Small intestine (tissue), 7 donors: ENCODE data around the gene ZZZ3. TPM values are rescaled to one million over a fixed set of nuclear protein-coding genes. Genes with fewer than 3 reads are reported as not detected.
"Not testable (repeated sequence)": the region's sequence is repeated elsewhere in the genome, so short reads cannot be mapped to it uniquely, and the experiment has no call there.

Experiments used
- DNase-seq, 2 donors: peaks; one replicate each; pipeline versions ENCODE4 v3.0.0 to v3.0.0-alpha.2; 2013
- FAIRE-seq: peaks from 2 replicates; lab custom pipeline; 2012; peaks lifted over from hg19 to GRCh38; lab: Jason Lieb, UNC
- H3K27ac ChIP-seq, 3 donors: one replicate each; pipeline ENCODE4 v1.5.1; 2013; ENCODE audit warnings: low read length in 2 of 3, mild to moderate bottlenecking in 2 of 3, control low read depth in 1 of 3, inconsistent platforms in 1 of 3, low read depth in 1 of 3, moderate library complexity in 1 of 3
- H3K27me3 ChIP-seq, 3 donors: one replicate each; pipeline ENCODE4 v1.6.1; 2013; ENCODE audit warnings: low read length in 3 of 3, inconsistent platforms in 1 of 3; ENCODE audit not compliant: control insufficient read depth in 3 of 3, insufficient read depth in 3 of 3
- H3K36me3 ChIP-seq, 3 donors: one replicate each; pipeline ENCODE4 v1.6.1; 2013; ENCODE audit warnings: low read length in 3 of 3, inconsistent platforms in 1 of 3, low read depth in 1 of 3, mild to moderate bottlenecking in 1 of 3, moderate library complexity in 1 of 3; ENCODE audit not compliant: control insufficient read depth in 3 of 3, insufficient read depth in 2 of 3
- H3K4me1 ChIP-seq, 3 donors: one replicate each; pipeline ENCODE4 v1.6.1; 2013; ENCODE audit warnings: low read length in 2 of 3, inconsistent platforms in 1 of 3, low read depth in 1 of 3, mild to moderate bottlenecking in 1 of 3, moderate library complexity in 1 of 3; ENCODE audit not compliant: control insufficient read depth in 3 of 3, insufficient read depth in 2 of 3
- H3K4me3 ChIP-seq, 3 donors: one replicate each; pipeline ENCODE4 v1.5.1; 2013; ENCODE audit warnings: low read length in 3 of 3, control low read depth in 1 of 3, inconsistent platforms in 1 of 3, low read depth in 1 of 3, mild to moderate bottlenecking in 1 of 3, moderate library complexity in 1 of 3
- H3K9me3 ChIP-seq, 2 donors: one replicate each; pipeline ENCODE4 v1.6.1; 2013; ENCODE audit warnings: low read depth in 1 of 2, low read length in 1 of 2; ENCODE audit not compliant: control insufficient read depth in 2 of 2, insufficient read depth in 1 of 2
- WGBS, 3 donors: extraction: QIAGEN DNeasy Blood & Tissue Kit; methylation state at CpG; one replicate each; pipeline ENCODE4 v1.1.7; 2013; 5-methylcytosine and 5-hydroxymethylcytosine counted together
- polyA plus RNA-seq, 4 donors: library from polyadenylated mRNA; stranded (reverse) in 3 of 4; unstranded in 1 of 4; fragments of 200-250 nt in 3 of 4; fragments of 120-200 nt in 1 of 4; gene quantifications; one replicate each; pipeline versions ENCODE4 v1.2.1 to v1.2.3, GENCODE V29; 2013
- donor health status: healthy with polysubstance abuse.
- donor health status: control.
- donor health status: control.
- donor health status: Bipolar disorder and iron deficiency.
- donor health status: healthy.

The ZZZ3 gene
- polyA plus RNA-seq, 4 donors, result 7.8 to 50.8 (median 12.0) TPM

DNA sequence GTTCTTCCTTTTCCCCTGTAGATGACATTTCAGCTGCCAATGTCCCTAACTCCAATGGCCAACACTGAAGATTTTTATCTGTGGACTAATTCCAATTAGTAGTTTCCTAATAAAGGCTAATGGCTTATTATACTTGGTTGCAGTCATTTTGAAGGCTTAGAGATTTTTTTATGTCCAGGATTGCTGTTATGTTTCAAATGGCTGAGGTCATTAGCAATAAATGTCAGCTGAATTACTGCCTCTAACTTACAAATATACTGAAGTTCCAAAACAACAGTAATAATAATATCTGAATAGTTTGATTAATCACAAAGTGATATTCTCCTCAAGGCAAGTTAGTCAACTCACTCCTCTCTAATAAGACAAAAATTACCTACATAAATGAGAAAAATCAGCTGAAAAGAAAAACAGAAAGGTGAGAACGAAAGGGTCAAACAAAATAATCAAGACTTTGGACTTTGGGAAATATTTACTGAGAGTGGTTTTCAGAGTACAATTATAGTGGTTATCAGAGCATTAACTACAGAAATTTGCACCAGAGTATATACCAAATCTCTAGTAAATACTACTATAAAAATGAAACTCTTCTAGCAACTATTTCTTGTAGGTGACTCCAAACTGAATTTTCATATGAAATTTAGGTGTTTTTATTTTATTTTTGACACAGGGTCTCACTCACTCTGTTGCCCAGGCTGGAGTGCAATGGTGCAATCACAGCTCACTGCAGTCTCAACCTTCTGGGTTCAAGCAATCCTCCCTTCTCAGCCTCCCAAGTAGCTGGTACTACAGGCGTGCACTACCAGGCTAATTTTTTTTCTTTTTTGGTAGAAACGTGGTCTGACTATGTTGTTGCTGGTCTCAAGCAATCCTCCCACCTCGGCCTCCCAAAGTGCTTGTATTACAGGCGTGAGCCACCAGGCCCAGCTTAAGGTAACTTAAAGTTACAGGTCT, 3.5 kb downstream of the ZZZ3 start:
- DNase-seq (peak; percentile 10 to 69), FAIRE-seq (no peak)
- Histone ChIP-seq H3K4me3 (no peak overlapping the region), H3K27me3 (no peaks in the 10 kb centered on the region), H3K4me1 (peaks cover 2 to 17% (median 6%) of the 10 kb centered on the region in 3 donors), H3K9me3 (no peaks in the 10 kb centered on the region), H3K36me3 (peaks cover 0 to 12% (median 0%) of the 10 kb centered on the region in 3 donors), H3K27ac (peak overlapping the region in 1 of 3 donors; percentile 58)
- 62 to 77% (median 64%) methylated on average over 5 of the region's 5 CpGs for WGBS, 3 donors

GRCh38 chr1:77674807-77675206, 7.7 kb downstream of the ZZZ3 start:
- WGBS, 3 donors, result 90 to 93% (median 90%) methylated on average over 3 of the region's 3 CpGs
- not testable (repeated sequence) for H3K27ac ChIP-seq, FAIRE-seq

DNA sequence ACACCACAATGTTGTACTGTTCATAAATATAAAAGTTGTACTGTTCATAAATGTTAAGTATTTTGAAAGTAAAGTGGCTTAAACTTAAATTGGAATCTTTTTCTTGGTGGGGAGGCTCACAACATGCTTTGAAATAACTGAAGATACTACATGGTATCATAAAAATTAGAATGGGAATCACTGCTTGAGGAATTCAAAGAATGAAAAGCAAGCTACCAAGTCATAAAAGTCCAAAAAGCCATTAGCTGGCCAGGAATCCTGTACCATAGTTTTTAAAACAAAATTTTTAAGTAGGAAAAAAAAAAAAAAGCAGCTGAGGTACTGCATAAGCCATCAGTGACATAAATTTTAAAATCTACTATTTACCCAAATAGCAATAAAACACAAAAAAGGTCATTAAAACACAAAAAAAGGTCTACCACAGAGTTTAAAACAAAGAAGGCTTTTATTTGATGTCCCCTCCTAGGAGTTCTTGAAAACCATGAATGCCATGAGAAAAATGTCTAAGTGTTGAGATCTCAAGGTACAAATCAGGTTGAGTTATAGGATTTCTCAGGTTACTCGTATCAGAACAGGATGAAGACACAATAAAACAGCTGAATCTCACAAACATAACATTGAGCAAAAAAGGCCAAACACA, 8.6 kb downstream of the ZZZ3 start:
- Histone ChIP-seq H3K27me3 (no peaks in the 10 kb centered on the region), H3K4me1 (peaks cover 0 to 6% (median 3%) of the 10 kb centered on the region in 3 donors), H3K27ac (no peak overlapping the region), H3K36me3 (peaks cover 0 to 18% (median 0%) of the 10 kb centered on the region in 3 donors), H3K9me3 (no peaks in the 10 kb centered on the region), H3K4me3 (no peak overlapping the region)
- WGBS, 3 donors, result 72 to 83% (median 80%) methylated on average over 1 of the region's 1 CpG
- DNase-seq, result no peak
- no peak for FAIRE-seq

More at GRCh38 chr1:77674807-77675206, 7.7 kb downstream of the ZZZ3 start:
- not testable (repeated sequence) for H3K9me3 ChIP-seq, DNase-seq, H3K27me3 ChIP-seq, H3K4me3 ChIP-seq
- Histone ChIP-seq H3K4me1 (peaks cover 0 to 12% (median 6%) of the 10 kb centered on the region in 3 donors), H3K36me3 (peaks cover 0 to 18% (median 0%) of the 10 kb centered on the region in 3 donors)

DNA sequence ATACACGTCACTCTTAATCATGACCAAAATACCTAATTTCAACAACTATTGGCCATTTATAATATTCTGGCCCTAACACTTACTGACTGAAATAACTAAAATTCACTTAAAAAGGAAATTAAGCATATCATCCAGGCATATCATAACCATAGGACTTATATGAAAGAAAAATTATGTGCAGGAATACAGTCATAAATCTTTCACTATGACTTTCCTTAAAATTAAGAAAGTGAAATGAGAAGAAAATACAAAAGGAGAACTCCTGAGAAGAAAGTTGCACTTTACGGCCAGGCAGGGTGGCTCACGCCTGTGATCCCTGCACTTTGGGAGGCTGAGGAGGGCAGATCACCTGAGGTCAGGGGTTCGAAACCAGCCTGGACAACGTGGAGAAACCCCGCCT, 9.4 kb downstream of the ZZZ3 start:
- peaks cover 0 to 18% (median 0%) of the 10 kb centered on the region in 3 donors for H3K36me3 ChIP-seq
- no peaks in the 10 kb centered on the region for H3K27me3 ChIP-seq
- H3K9me3 ChIP-seq, result no peaks in the 10 kb centered on the region
- WGBS, 3 donors, result 86 to 95% (median 91%) methylated on average over 6 of the region's 6 CpGs
- DNase-seq (no peak), FAIRE-seq (no peak)
- peaks cover 0 to 6% (median 3%) of the 10 kb centered on the region in 3 donors for H3K4me1 ChIP-seq
- H3K27ac ChIP-seq, result no peak overlapping the region
- H3K4me3 ChIP-seq, result no peak overlapping the region

- Histone ChIP-seq H3K27me3 (no peaks in the 10 kb centered on the region), H3K9me3 (no peaks in the 10 kb centered on the region), H3K36me3 (peaks cover 0 to 18% (median 0%) of the 10 kb centered on the region in 3 donors), H3K4me1 (peaks cover 0 to 3% (median 3%) of the 10 kb centered on the region in 3 donors), H3K27ac (no peak overlapping the region), H3K4me3 (no peak overlapping the region)
- FAIRE-seq (no peak), DNase-seq (no peak)
- 58 to 89% (median 77%) methylated on average over 2 of the region's 2 CpGs for WGBS, 3 donors
These were observed 10.1 kb downstream of the ZZZ3 start for GRCh38 chr1:77672374-77672773.

DNA sequence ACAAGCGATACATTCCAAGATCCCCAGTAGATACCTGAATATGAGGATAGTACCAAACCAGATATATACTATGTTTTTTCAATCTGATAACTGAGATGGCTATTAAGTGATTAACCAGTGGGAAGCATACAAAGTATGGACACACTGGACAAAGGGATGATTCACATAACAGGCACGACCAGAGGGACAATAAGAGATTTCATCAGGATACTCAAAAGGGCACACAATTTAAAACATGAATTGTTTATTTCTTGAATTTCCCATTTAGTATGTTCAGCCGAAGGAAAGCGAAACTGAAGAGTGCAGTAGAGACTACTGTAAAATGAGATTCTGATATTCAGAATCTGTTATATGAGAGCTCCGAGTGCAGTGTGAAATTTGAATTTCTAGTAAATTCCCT, 10.6 kb downstream of the ZZZ3 start:
- H3K27me3 ChIP-seq, result no peaks in the 10 kb centered on the region
- H3K4me3 ChIP-seq, result no peak overlapping the region
- DNase-seq (no peak), FAIRE-seq (no peak)
- H3K4me1 ChIP-seq, result peaks cover 0 to 3% (median 3%) of the 10 kb centered on the region in 3 donors
- no peaks in the 10 kb centered on the region for H3K9me3 ChIP-seq
- WGBS, 3 donors, result 60 to 70% (median 65%) methylated on average over 5 of the region's 5 CpGs
- peaks cover 0 to 15% (median 0%) of the 10 kb centered on the region in 3 donors for H3K36me3 ChIP-seq
- no peak overlapping the region for H3K27ac ChIP-seq

- H3K27ac ChIP-seq, result no peak overlapping the region
- WGBS, 3 donors, result 87 to 92% (median 89%) methylated on average over 7 of the region's 7 CpGs
These were observed 12.1 kb downstream of the ZZZ3 start for GRCh38 chr1:77670330-77670729.

DNA sequence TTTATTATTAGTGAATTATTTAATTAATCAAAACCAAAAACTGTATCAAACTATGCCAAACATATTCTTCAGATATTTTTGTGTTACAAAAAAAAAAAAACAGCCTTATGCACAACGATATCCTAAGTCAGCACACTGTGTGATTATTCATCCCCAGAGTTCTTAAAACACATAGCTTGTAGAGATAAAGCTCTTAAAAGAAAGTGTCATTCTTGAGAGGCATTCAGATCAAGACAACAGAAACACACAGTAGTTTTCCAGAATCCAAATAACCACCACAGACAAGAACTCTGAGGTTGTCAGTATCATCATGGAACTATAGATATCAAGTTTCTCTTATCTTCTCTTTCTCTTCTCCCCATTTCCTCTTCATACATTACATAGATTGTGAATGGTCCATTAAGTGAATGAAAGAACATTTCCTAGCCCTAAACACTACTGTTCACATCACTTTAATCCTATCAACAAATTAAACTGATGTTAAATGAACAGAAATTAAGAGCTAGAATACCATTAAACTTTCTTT, 13.5 kb downstream of the ZZZ3 start:
- Histone ChIP-seq H3K4me3 (no peak overlapping the region), H3K9me3 (no peaks in the 10 kb centered on the region), H3K27ac (no peak overlapping the region), H3K27me3 (no peaks in the 10 kb centered on the region), H3K4me1 (peaks cover 0 to 5% (median 3%) of the 10 kb centered on the region in 3 donors), H3K36me3 (peaks cover 0 to 10% (median 0%) of the 10 kb centered on the region in 3 donors)
- 39 to 50% (median 40%) methylated on average over 1 of the region's 1 CpG for WGBS, 3 donors
- DNase-seq, result no peak
- no peak for FAIRE-seq

More at GRCh38 chr1:77670330-77670729, 12.1 kb downstream of the ZZZ3 start:
- no peak for FAIRE-seq
- H3K27me3 ChIP-seq, result no peaks in the 10 kb centered on the region
- no peaks in the 10 kb centered on the region for H3K9me3 ChIP-seq
- peaks cover 0 to 3% (median 0%) of the 10 kb centered on the region in 3 donors for H3K4me1 ChIP-seq
- H3K4me3 ChIP-seq, result no peak overlapping the region
- DNase-seq, result no peak
- H3K36me3 ChIP-seq, result peaks cover 0 to 14% (median 0%) of the 10 kb centered on the region in 3 donors
